Vagina (tissue), 2 donors: ENCODE results near the gene CHST6.

Experiments used
- POLR2A ChIP-seq, 2 donors: fragments of 450-650 bp; IDR thresholded peaks; one replicate each; pipeline ENCODE4 v1.6.1; 2017; ENCODE audit warnings: antibody characterized with exemption in 2 of 2, mild to moderate bottlenecking in 2 of 2, moderate library complexity in 2 of 2
- POLR2AphosphoS5 ChIP-seq, 2 donors: sonication (generic); formaldehyde crosslinking; IDR thresholded peaks; one replicate each; pipeline ENCODE4 v1.9.0; 2017; ENCODE audit warnings: antibody characterized with exemption in 2 of 2, mild to moderate bottlenecking in 2 of 2, low read depth in 1 of 2; ENCODE audit not compliant: insufficient read depth in 1 of 2
- TF ChIP-seq, protein P1 (sequence below), 3 experiments: fragments of 450-650 bp in 2 of 3; fragments of 200-600 bp in 1 of 3; sonication (generic) in 1 of 3; IDR thresholded peaks; one replicate each; pipeline ENCODE4 v1.5.1; 2017 to 2019; ENCODE audit warnings: antibody characterized with exemption in 3 of 3, mild to moderate bottlenecking in 2 of 3, moderate library complexity in 2 of 3

- TF ChIP-seq, protein P1, sequence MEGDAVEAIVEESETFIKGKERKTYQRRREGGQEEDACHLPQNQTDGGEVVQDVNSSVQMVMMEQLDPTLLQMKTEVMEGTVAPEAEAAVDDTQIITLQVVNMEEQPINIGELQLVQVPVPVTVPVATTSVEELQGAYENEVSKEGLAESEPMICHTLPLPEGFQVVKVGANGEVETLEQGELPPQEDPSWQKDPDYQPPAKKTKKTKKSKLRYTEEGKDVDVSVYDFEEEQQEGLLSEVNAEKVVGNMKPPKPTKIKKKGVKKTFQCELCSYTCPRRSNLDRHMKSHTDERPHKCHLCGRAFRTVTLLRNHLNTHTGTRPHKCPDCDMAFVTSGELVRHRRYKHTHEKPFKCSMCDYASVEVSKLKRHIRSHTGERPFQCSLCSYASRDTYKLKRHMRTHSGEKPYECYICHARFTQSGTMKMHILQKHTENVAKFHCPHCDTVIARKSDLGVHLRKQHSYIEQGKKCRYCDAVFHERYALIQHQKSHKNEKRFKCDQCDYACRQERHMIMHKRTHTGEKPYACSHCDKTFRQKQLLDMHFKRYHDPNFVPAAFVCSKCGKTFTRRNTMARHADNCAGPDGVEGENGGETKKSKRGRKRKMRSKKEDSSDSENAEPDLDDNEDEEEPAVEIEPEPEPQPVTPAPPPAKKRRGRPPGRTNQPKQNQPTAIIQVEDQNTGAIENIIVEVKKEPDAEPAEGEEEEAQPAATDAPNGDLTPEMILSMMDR (IDR thresholded peaks at IDR 0.05): no peak
- TF ChIP-seq POLR2AphosphoS5 (IDR thresholded peaks at IDR 0.05; ENCODE audit: insufficient read depth in 1 of 2, low read depth in 1 of 2) (no peak), POLR2A (IDR thresholded peaks at IDR 0.05) (no peak)
Observed at GRCh38 chr16:75446416-75446815, 48.8 kb downstream of the CHST6 start.
